B cell (primary cell): ENCODE data around the gene RABEPK.
"Not testable (repeated sequence)": the region's sequence is repeated elsewhere in the genome, so short reads cannot be mapped to it uniquely, and the experiment has no call there.

Experiments used
- CTCF ChIP-seq: fragments of 200-600 bp; IDR thresholded peaks from one replicate; pipeline ENCODE4 v1.8.0; 2022; ENCODE audit warnings: antibody characterized with exemption, mild to moderate bottlenecking
- EZH2 ChIP-seq: IDR thresholded peaks from 2 replicates; pipeline ENCODE4 v1.6.1; 2012; ENCODE audit warnings: borderline replicate concordance, low read depth, mild to moderate bottlenecking, moderate library complexity, low read length; ENCODE audit not compliant: insufficient read depth, poor library complexity, severe bottlenecking

- not testable (repeated sequence) for TF ChIP-seq CTCF, EZH2
Measured at GRCh38 chr9:125195591-125195990, 4.8 kb upstream of the RABEPK start.
